ENCODE measurements around the gene SRPK3.

SRPK3 gene

GRCh38 chrX:153786669-153787068 lies 5.8 kb downstream of the SRPK3 start:
- H3K4me1 ChIP-seq (ENCODE audit: control insufficient read depth, insufficient read depth, low read length), result no peaks in the 10 kb centered on the region
- H3K27me3 ChIP-seq (ENCODE audit: control insufficient read depth, insufficient read depth, low read length, poor library complexity, severe bottlenecking), result no peaks in the 10 kb centered on the region
- no peak overlapping the region for H3K27ac ChIP-seq (ENCODE audit: insufficient read depth, low read depth, low read length, poor library complexity, severe bottlenecking)
- 95 to 97% methylated on average over 15 of the region's 15 CpGs for WGBS, 2 experiments
- no peaks in the 10 kb centered on the region for H3K36me3 ChIP-seq (ENCODE audit: control insufficient read depth, insufficient read depth, low read length)
- no peak overlapping the region for H3K4me3 ChIP-seq (ENCODE audit: insufficient read depth, low read depth, low read length)
- H3K9me3 ChIP-seq (ENCODE audit: control insufficient read depth, low read length), result no peaks in the 10 kb centered on the region

GRCh38 chrX:153789654-153790053 lies 8.8 kb downstream of the SRPK3 start:
- Histone ChIP-seq H3K27me3 (ENCODE audit: control insufficient read depth, insufficient read depth, low read length, poor library complexity, severe bottlenecking) (no peaks in the 10 kb centered on the region), H3K4me3 (ENCODE audit: insufficient read depth, low read depth, low read length) (no peak overlapping the region), H3K9me3 (ENCODE audit: control insufficient read depth, low read length) (no peaks in the 10 kb centered on the region), H3K4me1 (ENCODE audit: control insufficient read depth, insufficient read depth, low read length) (peaks cover 5% of the 10 kb centered on the region), H3K27ac (ENCODE audit: insufficient read depth, low read depth, low read length, poor library complexity, severe bottlenecking) (no peak overlapping the region), H3K36me3 (ENCODE audit: control insufficient read depth, insufficient read depth, low read length) (no peaks in the 10 kb centered on the region)
- whole genome bisulfite sequencing, 2 experiments, result 96% methylated on average over 12 of the region's 12 CpGs

- Histone ChIP-seq H3K9me3 (ENCODE audit: control insufficient read depth, low read length) (no peaks in the 10 kb centered on the region), H3K4me3 (ENCODE audit: insufficient read depth, low read depth, low read length) (no peak overlapping the region), H3K27me3 (ENCODE audit: control insufficient read depth, insufficient read depth, low read length, poor library complexity, severe bottlenecking) (no peaks in the 10 kb centered on the region), H3K4me1 (ENCODE audit: control insufficient read depth, insufficient read depth, low read length) (peaks cover 5% of the 10 kb centered on the region), H3K36me3 (ENCODE audit: control insufficient read depth, insufficient read depth, low read length) (no peaks in the 10 kb centered on the region), H3K27ac (ENCODE audit: insufficient read depth, low read depth, low read length, poor library complexity, severe bottlenecking) (no peak overlapping the region)
- 93 to 96% methylated on average over 17 of the region's 17 CpGs for WGBS, 2 experiments
Observed at GRCh38 chrX:153791104-153791852, 10.4 kb downstream of the SRPK3 start.

GRCh38 chrX:153792368-153792767 lies 11.5 kb downstream of the SRPK3 start:
- H3K4me1 ChIP-seq (ENCODE audit: control insufficient read depth, insufficient read depth, low read length), result peaks cover 5% of the 10 kb centered on the region
- no peaks in the 10 kb centered on the region for H3K27me3 ChIP-seq (ENCODE audit: control insufficient read depth, insufficient read depth, low read length, poor library complexity, severe bottlenecking)
- 94 to 97% methylated on average over 6 of the region's 6 CpGs for WGBS, 2 experiments
- H3K4me3 ChIP-seq (ENCODE audit: insufficient read depth, low read depth, low read length), result no peak overlapping the region
- peaks cover 4% of the 10 kb centered on the region for H3K36me3 ChIP-seq (ENCODE audit: control insufficient read depth, insufficient read depth, low read length)
- H3K27ac ChIP-seq (ENCODE audit: insufficient read depth, low read depth, low read length, poor library complexity, severe bottlenecking), result no peak overlapping the region
- H3K9me3 ChIP-seq (ENCODE audit: control insufficient read depth, low read length), result no peaks in the 10 kb centered on the region

- peak overlapping the region; percentile 72 for H3K4me3 ChIP-seq (ENCODE audit: insufficient read depth, low read depth, low read length)
- no peaks in the 10 kb centered on the region for H3K27me3 ChIP-seq (ENCODE audit: control insufficient read depth, insufficient read depth, low read length, poor library complexity, severe bottlenecking)
- H3K36me3 ChIP-seq (ENCODE audit: control insufficient read depth, insufficient read depth, low read length), result peaks cover 4% of the 10 kb centered on the region
- no peak overlapping the region for H3K27ac ChIP-seq (ENCODE audit: insufficient read depth, low read depth, low read length, poor library complexity, severe bottlenecking)
- peaks cover 5% of the 10 kb centered on the region for H3K4me1 ChIP-seq (ENCODE audit: control insufficient read depth, insufficient read depth, low read length)
- no peaks in the 10 kb centered on the region for H3K9me3 ChIP-seq (ENCODE audit: control insufficient read depth, low read length)
- 55 to 60% methylated on average over 4 to 5 of the region's 7 CpGs for WGBS, 2 experiments
Observed at GRCh38 chrX:153793291-153793690, 12.4 kb downstream of the SRPK3 start.

- peaks cover 5% of the 10 kb centered on the region for H3K4me1 ChIP-seq (ENCODE audit: control insufficient read depth, insufficient read depth, low read length)
- 0 to 1% methylated on average over 92 of the region's 92 CpGs for WGBS, 2 experiments
- H3K27ac ChIP-seq (ENCODE audit: insufficient read depth, low read depth, low read length, poor library complexity, severe bottlenecking), result peak within 1 kb of the TSS; percentile 77
- H3K4me3 ChIP-seq (ENCODE audit: insufficient read depth, low read depth, low read length), result peak within 1 kb of the TSS; percentile 72
- H3K27me3 ChIP-seq (ENCODE audit: control insufficient read depth, insufficient read depth, low read length, poor library complexity, severe bottlenecking), result no peaks in the 10 kb centered on the region
- no peaks in the 10 kb centered on the region for H3K9me3 ChIP-seq (ENCODE audit: control insufficient read depth, low read length)
- H3K36me3 ChIP-seq (ENCODE audit: control insufficient read depth, insufficient read depth, low read length), result peaks cover 4% of the 10 kb centered on the region
Observed at GRCh38 chrX:153794018-153794896, 13.4 kb downstream of the SRPK3 start, which contains the start of the genes IDH3G and SSR4. Gene IDH3G (minus strand): TSS chrX:153794375. CDS start chrX:153794326, 49 bp downstream. Gene SSR4 (plus strand): TSS chrX:153794668. CDS start chrX:153794688, 20 bp downstream.

GRCh38 chrX:153794897-153795816 lies 14.3 kb downstream of the SRPK3 start:
- Histone ChIP-seq H3K27ac (ENCODE audit: insufficient read depth, low read depth, low read length, poor library complexity, severe bottlenecking) (peak overlapping the region; percentile 77), H3K9me3 (ENCODE audit: control insufficient read depth, low read length) (no peaks in the 10 kb centered on the region), H3K36me3 (ENCODE audit: control insufficient read depth, insufficient read depth, low read length) (peaks cover 4% of the 10 kb centered on the region), H3K27me3 (ENCODE audit: control insufficient read depth, insufficient read depth, low read length, poor library complexity, severe bottlenecking) (no peaks in the 10 kb centered on the region), H3K4me1 (ENCODE audit: control insufficient read depth, insufficient read depth, low read length) (peaks cover 5% of the 10 kb centered on the region), H3K4me3 (ENCODE audit: insufficient read depth, low read depth, low read length) (peak overlapping the region; percentile 72)
- WGBS, 2 experiments, result 16 to 18% methylated on average over 47 of the region's 47 CpGs

- WGBS, 2 experiments, result 94 to 97% methylated on average over 15 of the region's 15 CpGs
- Histone ChIP-seq H3K9me3 (ENCODE audit: control insufficient read depth, low read length) (no peaks in the 10 kb centered on the region), H3K4me3 (ENCODE audit: insufficient read depth, low read depth, low read length) (no peak overlapping the region), H3K36me3 (ENCODE audit: control insufficient read depth, insufficient read depth, low read length) (peaks cover 4% of the 10 kb centered on the region), H3K27ac (ENCODE audit: insufficient read depth, low read depth, low read length, poor library complexity, severe bottlenecking) (no peak overlapping the region), H3K27me3 (ENCODE audit: control insufficient read depth, insufficient read depth, low read length, poor library complexity, severe bottlenecking) (no peaks in the 10 kb centered on the region), H3K4me1 (ENCODE audit: control insufficient read depth, insufficient read depth, low read length) (peaks cover 5% of the 10 kb centered on the region)
Observed at GRCh38 chrX:153797415-153798015, 16.7 kb downstream of the SRPK3 start.

- peaks cover 4% of the 10 kb centered on the region for H3K36me3 ChIP-seq (ENCODE audit: control insufficient read depth, insufficient read depth, low read length)
- no peaks in the 10 kb centered on the region for H3K4me1 ChIP-seq (ENCODE audit: control insufficient read depth, insufficient read depth, low read length)
- H3K4me3 ChIP-seq (ENCODE audit: insufficient read depth, low read depth, low read length), result no peak overlapping the region
- 98% methylated on average over 5 of the region's 5 CpGs for WGBS, 2 experiments
- no peaks in the 10 kb centered on the region for H3K27me3 ChIP-seq (ENCODE audit: control insufficient read depth, insufficient read depth, low read length, poor library complexity, severe bottlenecking)
- H3K27ac ChIP-seq (ENCODE audit: insufficient read depth, low read depth, low read length, poor library complexity, severe bottlenecking), result no peak overlapping the region
- no peaks in the 10 kb centered on the region for H3K9me3 ChIP-seq (ENCODE audit: control insufficient read depth, low read length)
Observed at GRCh38 chrX:153799326-153799725, 18.5 kb downstream of the SRPK3 start.
